Tongue (tissue), 2 donors: Measurements from ENCODE around the gene ACOT11. TPM values are rescaled to one million over a fixed set of nuclear protein-coding genes. Genes with fewer than 3 reads are reported as not detected.
A peak's percentile ranks its signal among the peaks of the same experiment; 100 is the strongest.
"Not testable (repeated sequence)": the region's sequence is repeated elsewhere in the genome, so short reads cannot be mapped to it uniquely, and the experiment has no call there.

Experiments
- DNase-seq: peaks from one replicate; pipeline ENCODE4 v3.0.0-alpha.2; 2015
- total RNA-seq: library from RNA; depleted of rRNA; stranded (reverse); fragments of >200 nt; gene quantifications from one replicate; pipeline ENCODE4 v1.2.3, GENCODE V29; 2014

ACOT11 gene
- total RNA-seq, 1 donor from 2014 or later, result 18.2 TPM

GRCh38 chr1:54610601-54611580 lies 62.9 kb downstream of the ACOT11 start:
- DNase-seq, result no peak

DNA sequence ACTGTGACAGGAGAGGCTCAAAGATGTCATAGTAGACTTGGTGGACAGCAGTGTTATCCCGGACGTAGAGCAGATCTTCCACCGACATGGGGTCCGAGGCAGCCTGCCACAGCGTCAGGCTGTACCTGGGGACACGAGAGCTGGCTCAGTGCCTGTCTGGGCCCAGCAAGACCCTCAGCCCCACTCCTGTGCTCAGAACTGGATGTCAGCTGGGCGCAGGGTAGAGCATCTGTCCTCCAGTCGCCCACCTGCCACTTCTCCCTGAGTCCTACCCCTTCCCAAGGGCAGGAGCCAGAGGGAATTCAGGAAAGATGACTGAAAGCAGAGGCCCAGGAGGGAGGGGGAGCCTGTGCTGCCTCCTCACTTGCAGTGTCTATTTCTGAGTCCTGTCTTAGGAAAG lies 63.6 kb downstream of the ACOT11 start:
- no peak for DNase-seq

DNA sequence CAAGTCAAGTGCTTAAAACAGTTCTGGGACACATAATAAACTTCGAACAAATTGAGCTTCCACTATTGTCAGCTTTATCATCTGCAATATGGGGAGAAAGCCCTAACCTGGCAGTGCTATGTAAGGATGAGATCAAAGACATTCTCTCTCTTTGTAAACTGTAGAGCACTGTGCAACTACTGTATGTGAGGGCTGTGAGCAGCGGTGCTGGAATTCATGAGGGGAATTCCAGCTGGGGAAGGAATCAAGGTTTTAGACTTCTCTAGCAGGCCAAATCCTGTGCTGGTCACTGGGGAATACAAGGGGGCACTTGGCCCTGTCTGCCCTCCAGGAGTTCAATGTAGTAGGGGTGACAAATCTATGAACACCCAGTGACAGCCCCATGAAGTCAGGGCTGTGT lies 66.0 kb downstream of the ACOT11 start:
- DNase-seq, result no peak

DNA sequence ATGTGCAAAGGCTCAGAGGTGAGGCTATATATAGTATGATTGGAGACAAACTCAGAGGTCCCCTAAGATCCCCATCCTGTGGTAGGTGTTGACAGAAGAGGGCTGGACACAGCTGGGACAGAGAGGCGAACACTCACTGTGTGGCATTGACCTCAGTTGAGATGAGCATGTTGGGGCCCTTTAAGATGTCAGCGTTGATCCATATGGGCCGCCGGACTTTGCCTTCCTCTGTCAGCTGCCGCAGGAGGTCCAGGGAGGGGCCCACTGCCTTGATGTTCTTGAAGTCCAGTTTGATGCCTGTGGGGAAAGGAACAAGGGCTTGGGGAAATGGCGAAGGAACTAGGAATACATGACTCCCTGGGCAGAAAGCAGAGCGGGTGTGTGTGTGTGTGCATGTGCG lies 66.5 kb downstream of the ACOT11 start:
- no peak for DNase-seq

DNA sequence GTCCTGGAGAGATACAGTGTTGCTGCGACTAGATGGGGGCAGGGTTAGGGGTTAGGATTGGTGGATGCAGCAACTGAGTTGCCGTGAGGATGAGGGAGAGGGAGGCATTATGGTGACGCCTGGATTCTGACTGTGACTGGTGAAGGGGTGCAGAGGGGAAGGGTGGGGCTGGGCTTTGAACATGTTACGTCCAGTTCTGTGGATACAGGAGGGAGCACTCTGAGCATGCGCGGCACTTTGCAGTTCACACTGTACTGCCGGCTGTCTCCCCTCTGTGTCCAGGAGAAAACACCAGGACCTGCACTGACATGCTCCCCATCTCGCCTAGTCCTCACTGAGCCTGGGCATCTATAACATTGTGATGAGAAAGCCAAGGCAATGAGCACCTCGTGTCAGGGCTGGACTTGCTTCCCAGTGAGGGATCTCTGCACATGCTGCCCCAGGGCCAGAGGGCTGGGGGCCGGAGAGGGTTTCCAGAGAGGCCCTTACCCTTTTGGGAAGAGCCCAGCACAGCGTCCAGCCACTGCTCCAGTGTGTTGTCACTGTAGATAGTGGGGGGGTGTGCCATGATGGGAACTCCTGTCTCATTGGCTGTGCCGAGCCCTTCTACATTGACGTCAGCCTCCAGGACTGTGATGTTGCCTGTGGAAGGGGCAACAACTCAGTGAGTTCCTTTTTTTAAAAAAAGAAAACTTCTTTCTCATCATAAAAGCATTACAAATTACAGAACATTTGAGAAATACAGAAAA lies 67.7 kb downstream of the ACOT11 start:
- DNase-seq, result peak; percentile 26

- DNase-seq, result no peak
Observed at GRCh38 chr1:54619749-54620148, 71.7 kb downstream of the ACOT11 start.

DNA sequence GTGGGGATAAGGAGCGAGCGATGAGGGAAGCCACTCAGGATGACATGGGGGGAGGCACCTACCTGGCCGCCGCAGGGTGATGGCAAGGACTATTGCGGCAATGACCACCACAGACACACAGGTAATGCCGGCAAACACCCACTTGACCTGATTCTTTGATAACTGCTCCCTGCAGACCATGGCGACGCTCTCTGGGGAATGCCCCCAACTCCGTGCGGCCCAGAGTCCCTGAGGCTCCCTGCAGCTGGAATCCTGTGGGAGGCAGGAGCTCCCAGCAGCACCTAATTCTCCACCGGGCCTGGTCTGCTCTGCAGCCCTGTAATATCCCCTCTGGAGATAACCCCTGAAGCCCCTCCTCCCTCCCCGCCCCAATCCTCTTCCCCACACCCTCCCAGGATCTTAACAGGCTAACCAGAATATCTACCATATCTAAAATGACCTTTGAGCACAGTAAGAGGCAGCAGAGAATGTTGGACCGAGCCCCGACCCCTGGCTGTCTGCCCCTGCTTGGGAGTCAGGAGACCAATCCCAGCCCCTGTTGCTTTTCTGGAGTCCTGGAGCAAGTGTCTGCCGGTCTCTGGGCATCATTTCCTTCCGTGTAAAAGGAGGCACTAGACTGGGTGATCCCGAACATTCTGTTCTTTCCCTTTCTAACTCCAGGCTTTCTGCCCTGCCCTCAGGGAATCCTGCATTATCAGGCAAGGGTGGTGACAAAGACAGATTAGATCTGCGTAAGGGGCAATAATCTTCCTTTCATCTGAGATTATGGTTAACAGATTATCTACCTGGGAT lies 75.4 kb downstream of the ACOT11 start, which contains the start of gene FAM151A:
Gene FAM151A, minus strand, starts transcription at position 310 of the 792 bp plus-strand sequence. Its CDS starts 130 bp downstream, at position 180.
- DNase-seq, result no peak

DNA sequence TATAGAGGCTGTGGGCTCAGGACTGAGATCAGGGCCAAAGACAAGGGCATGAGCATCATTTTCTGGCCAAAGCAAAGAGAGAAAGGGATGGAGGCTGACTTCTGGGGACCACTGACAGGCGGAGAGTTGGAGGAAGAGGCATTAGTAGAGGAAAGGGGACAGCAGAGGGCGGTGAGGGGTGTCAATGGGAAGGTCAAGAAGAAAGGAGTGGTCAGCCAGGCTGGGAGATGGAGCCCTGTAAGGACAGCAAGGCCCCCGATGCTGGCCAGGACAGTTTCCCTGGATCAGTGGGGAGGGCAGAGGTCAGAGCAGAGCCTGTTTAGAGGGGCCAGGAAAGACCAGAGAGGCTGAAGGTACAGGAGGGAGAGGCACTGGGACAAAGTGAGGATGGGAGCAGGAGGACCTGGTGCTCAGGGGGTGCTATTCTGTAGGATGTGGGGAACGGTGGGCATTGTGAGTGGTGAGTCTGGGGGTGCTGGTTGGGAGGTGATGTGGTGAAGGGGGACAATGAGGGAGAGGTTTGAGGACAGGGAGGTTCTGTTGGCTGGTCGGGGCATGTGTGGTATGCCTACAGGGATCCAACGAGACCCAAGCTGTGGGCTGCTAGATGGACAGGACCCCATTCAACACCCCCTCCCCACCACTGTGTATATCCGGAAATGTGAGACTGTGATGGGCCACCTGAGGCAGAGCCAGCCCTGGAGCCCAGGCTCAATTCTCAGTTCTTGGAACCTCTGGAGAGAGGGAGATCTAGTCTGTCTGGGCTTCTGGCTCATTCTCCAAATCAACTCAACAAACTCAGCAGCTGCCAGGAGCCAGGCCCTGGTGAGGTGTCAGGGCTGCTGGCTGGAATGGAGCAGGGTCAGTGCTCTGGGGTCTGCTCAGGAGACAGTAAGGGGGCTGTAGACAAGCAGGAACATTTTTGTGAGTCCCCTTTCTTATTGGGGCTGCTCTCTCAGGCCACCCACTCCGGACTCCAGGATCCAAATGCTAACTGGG lies 76.7 kb downstream of the ACOT11 start:
- DNase-seq, result no peak

GRCh38 chr1:54627196-54627595 lies 79.2 kb downstream of the ACOT11 start:
- no peak for DNase-seq

GRCh38 chr1:54635804-54636203 lies 87.8 kb downstream of the ACOT11 start:
- not testable (repeated sequence) for DNase-seq

GRCh38 chr1:54636461-54637446 lies 88.7 kb downstream of the ACOT11 start:
- DNase-seq, result not testable (repeated sequence)

- DNase-seq, result no peak
Observed at GRCh38 chr1:54640361-54640760, 92.3 kb downstream of the ACOT11 start.

GRCh38 chr1:54640863-54641836 lies 93.1 kb downstream of the ACOT11 start, which contains the start of gene MROH7:
Gene MROH7 (plus strand): TSS chr1:54641786. CDS start chr1:54652927, 11,141 bp downstream.
- DNase-seq, result no peak

DNA sequence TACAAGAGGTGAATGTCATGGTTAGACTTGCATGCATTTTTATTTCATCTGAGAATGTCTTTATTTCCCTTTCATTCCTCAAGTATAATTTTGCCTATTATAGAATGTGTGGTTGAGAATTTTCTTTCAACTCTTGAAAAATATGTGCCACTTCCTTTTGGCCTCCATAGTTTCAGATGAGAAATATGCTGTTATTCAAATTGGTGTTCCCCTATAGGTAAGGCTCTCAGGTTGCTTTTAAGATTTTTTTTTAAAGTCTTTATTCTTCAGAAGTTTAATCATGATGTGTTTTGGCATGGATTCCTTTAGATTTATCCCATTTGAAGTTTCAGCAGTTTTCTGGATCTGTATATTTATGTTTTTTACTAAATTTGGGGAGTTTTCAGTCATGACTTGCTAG lies 95.7 kb downstream of the ACOT11 start:
- DNase-seq, result no peak

DNA sequence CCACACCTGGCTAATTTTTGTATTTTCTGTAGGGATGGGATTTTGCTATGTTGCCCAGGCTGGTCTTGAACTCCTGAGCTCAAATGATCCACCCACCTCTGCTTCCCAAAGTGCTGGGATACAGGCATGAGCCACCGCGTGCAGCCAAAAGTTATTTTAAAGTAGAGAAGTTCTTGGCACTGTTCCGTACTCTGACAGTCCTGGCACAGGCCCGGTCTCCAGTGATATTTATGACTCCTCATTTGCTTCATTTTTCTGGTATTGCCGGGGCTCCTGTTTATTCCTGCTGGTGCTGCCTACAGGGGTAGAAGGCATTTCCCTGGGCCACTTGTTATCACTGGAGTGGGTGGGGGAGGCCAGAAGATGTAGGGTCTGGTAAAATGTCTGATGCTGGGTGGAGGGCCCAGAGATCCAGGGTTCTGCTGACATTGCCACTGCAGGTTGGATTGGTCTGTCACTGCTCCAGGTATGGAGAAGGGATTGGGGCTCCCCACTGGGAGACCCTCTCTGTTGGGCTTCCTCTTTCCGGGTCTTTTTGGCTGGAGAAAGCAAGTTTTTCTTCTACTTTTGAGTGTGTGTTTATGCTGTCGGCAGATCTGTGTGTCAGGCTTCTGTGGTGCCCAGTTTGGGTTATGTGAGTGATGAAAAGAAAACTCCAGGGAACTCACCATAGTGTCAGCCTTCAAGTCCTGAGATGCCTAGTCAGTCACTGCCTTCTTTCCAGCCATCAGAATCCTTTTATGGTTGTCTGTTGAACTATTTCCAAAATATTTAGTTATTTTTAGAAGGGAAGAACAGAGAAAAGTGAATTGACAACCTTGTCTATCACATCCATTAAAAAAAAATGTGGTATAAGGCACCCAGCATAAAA lies 98.0 kb downstream of the ACOT11 start:
- no peak for DNase-seq

DNA sequence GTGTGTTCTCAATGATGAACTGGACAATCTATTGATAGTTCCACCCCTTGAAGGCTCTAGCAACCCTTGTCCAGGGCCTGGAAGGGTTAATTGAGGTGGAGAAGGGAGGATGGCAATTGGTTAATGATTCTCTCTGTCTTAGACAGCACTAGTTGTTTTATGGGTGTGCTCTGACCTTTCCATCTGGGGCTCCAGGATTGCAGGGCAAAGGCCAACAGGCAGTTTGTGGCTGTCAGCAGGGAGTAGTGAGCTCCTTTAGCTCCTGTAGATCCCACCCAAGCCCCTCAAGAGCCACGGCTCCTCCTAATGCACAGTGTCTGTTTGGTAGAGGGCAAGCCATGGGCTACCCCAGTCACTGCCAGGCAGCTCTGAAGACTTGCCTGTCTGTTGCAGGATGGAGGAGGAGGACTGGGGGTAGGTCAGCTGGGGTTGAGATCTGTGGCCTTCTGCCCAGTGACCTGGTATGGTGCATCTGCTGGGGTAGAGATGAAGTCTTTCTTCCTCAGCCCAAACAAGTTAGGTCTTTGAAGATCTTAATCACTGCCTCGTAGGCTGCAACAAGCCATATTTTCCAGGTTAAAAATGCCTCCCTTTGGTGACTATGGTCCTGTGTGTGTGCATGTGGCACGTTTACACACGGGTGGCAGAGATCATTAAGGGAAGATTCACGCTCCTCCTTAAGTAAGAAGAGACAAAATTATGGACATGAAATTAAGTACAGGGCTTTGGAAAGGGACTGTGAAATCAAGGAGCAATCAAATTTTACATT lies 101.3 kb downstream of the ACOT11 start:
- no peak for DNase-seq
